Fibroblast of gingiva (primary cell): Measurements from ENCODE around the gene IFI16.

Source experiments
- DNase-seq: peaks from one replicate; pipeline ENCODE4 v3.0.0-alpha.2; 2011; ENCODE audit warnings: low read depth

The IFI16 gene

DNA sequence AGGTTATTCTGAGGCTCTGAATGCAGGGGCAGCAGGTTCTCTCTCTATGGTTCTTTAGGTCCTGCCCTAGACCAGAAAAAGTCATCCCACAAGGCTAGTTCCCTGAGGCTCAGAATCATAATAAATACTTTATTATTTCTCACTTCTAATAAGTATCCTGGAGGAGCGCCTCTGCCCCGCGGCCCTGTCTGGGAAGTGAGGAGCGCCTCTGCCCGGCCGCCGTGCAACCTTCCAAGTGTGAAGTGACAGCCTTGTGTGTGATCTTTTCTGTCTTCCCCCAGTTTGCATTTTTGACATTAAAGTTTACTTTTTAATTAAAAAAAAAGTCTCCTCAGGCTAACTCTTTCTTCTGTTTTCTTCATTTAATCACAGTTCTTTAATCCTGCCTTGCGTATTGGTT lies 55.4 kb downstream of the IFI16 start:
- no peak for DNase-seq

DNA sequence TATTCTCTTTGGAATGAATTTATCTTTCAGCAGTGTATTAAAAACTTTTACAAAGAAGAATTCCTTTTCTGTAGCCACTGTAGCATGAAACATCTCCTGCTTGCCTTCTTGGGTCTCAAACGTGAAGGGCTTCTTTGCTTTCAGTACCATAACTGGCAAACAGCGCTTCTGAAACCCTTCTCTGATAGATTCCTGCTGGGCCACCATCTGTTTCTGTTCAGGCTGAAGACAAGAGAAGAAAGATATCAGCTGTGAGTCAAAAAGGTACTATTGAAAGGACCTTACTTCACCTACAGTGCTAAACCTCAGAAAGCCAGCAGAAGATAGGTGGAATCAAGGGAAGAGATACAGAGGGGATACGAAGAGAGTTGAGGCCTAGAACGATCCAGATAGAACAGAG lies 56.4 kb downstream of the IFI16 start:
- no peak for DNase-seq

DNA sequence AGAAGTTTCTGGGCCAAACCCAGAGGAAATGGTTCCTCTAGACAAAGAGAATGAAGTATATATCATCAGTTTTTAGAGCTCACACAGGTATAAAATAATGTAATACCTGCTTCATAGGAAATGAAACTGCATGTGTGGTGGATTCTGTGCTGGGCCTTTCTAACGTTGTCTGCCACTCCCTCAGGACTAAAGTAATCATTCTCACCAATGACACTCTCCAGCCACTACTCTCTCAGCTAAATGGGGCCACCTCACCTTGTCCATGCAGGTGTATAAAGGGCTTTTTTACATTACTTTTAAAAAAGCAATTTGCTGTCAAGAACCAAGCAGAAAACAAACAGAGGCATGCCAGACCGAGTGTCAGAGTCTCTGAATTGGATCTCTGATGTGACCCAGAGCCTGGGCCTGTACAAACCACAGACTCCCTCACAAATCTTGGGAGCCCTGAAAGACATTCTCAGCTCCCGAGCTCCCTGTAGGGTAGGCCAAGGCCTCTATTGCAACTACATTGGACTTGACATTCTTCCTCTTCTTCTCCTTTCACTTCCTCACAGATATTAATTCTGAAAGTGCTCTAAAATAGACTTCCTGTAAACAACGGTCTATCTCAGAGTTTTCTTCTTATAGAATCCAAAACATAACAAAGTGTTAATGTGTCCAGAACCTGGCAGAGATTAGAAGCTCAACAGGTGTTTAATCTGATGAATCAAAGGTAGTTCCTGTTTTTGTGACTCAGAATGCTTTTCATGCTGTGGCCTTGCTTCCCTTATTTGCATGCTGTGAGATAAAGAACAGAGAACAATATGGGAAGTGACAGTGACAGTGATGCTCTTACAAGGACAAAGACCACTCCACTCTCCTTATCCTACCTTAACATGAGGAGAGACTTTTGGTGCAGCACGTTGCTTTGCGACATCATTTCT lies 58.3 kb downstream of the IFI16 start:
- no peak for DNase-seq

- peak; percentile 43 for DNase-seq
Observed at GRCh38 chr1:159068886-159069285, 59.2 kb downstream of the IFI16 start.

GRCh38 chr1:159071970-159072582 lies 62.4 kb downstream of the IFI16 start:
- peak; percentile 70 for DNase-seq

DNA sequence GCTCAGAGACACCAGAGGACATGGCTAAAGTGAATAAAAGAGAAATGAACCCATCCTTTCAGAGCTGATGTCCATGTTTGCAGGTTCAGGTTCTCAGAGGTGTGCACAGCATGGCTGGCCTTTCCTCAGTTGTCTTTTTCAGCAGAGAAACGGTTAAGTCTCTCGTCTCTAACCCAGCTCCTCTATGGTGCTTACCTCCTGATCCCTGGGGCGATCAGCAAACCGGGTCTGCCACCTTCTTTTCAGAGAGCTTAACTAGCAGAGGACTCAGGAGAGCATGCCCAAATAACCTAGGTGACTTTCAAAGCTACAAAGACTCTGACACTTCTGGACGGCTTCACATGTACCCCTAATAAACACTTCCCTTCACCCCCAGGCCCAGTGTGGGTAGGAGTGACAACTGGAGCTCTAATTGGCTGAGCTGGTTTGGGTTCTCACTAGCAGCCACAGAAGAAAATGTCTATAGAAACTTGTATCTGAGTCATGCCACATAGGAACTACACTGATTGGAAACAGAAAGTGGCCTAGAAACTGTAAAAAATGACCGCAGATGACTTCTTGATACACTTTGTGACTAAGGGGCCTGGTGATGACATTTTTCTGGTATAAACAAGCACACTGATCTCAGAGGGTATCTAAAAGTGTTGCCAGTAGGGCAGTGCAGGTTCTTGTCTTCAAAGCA lies 66.9 kb downstream of the IFI16 start, which contains the start of gene AIM2:
TSS of gene AIM2 (minus strand) at position 329 of the 682 bp plus-strand sequence. CDS start 3,267 bp downstream, outside the sequence.
- no peak for DNase-seq

GRCh38 chr1:159077120-159077961 lies 67.6 kb downstream of the IFI16 start:
- DNase-seq = no peak

- DNase-seq = no peak
Observed at GRCh38 chr1:159079525-159079924, 69.8 kb downstream of the IFI16 start.

- no peak for DNase-seq
Observed at GRCh38 chr1:159081626-159082025, 71.9 kb downstream of the IFI16 start.

DNA sequence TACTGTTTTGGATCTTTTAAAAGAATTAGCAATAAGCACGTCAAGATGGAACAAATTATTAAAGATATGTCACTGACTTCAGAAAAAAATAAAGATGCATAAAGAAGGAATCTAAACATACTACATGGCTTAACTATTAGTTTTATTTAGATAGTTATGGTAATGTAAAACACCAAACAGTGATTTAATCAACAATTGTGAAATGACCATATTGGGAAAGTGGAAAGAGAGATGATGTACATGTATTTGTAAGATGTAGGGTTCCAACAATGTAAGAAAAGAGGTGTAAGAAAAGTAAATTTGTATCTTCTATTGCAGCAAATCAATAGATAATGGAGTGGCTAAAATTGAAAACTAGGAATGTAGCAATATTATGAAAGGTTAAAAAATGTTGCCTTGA lies 73.3 kb downstream of the IFI16 start:
- DNase-seq = no peak

- no peak for DNase-seq
Observed at GRCh38 chr1:159084152-159084551, 74.4 kb downstream of the IFI16 start.

DNA sequence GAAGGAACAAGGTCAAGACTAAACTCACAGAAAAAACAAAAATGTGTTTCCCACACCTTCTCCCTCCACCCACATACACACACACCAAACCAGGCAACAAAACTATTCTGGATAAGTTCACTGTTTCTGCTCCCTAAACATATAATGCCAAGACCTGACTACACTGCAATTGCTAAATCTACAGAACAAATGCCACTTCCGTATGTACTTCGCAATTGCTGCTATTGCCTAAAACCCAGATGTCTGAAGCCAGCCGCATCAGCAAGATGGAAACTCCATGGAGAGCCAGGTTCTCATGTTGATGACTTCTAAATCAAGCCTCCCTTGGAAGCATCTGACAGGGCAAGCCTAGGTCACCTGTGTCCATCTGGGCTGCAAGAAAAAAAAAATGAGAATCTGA lies 75.2 kb downstream of the IFI16 start:
- peak; percentile 6 for DNase-seq

- peak; percentile 75 for DNase-seq
Observed at GRCh38 chr1:159088050-159088449, 78.3 kb downstream of the IFI16 start.

GRCh38 chr1:159088546-159089183 lies 79.0 kb downstream of the IFI16 start:
- DNase-seq = no peak

DNA sequence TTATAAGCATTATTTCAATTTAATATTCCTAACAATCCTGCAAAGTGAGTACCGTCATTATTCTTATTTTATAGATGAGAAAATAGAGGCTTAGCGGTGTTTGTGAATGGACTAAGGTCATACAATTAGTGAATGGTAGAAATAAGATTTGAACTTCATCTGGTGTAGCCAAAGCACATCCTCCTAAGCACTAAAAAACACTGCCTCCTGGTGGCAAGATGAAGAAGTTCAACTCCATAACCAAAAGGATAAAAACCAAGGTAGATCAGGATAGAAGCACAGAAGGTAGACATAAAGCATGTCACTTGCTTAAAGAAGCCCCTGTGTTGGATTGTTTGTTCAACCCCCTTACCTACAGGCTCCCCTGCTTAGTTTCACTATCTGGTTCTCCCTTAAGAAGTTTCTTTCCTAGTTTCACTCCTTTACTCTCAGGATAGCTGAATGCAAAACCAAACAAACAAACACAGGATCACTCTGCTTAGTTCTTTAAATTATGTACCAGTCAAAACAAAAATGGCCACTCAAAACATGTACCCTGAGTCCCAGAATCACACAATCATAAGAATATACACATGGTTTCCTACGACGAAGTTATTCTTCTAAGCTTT lies 79.6 kb downstream of the IFI16 start:
- DNase-seq = no peak

DNA sequence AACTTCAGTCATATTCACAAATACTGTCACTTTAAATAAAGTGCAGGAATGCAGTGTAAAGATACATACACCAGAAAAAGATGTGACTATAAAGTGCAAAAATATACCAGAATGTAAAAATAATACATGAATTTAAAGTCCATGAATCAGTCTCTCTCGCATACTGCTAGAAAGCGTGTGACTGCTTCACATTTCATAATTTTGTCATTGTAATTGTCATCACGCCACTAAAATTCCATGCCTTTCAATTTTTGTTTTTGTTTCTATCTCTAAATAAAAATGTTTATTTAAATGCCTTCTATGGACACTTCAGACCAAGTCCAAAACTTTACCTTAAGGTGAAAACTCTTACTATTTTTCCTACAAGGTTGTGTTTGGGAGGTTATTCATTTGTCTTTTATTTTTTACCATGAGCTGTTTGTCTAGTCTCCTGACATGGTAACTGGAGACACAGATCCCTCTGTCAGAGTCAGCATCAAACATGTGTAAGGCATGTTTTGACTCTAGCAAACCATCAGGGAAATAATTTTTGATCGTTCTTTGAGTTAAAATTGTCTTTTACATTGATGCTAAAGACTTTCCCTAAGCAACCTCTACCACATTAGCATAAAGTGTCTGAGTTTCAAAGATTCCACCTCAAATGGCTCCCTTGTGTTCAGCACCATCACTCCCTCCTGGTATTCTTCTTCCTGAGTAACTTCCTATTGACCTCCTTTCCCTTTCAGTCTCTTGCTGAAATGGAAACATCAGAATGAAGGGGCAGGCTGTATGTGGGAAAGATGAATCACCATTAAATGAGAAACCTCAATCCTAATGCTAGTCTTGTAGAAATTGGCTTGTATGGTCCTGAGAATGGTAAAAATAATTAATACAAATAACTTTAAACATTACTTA lies 80.8 kb downstream of the IFI16 start:
- no peak for DNase-seq

GRCh38 chr1:159091180-159091560 lies 81.5 kb downstream of the IFI16 start:
- DNase-seq = no peak

- peak; percentile 7 for DNase-seq
Observed at GRCh38 chr1:159091607-159092031, 81.9 kb downstream of the IFI16 start.

- peak; percentile 55 for DNase-seq
Observed at GRCh38 chr1:159092036-159092760, 82.5 kb downstream of the IFI16 start.
